Tongue (tissue), 2 donors: ENCODE results near the gene IGF2BP2. TPM values are rescaled to one million over a fixed set of nuclear protein-coding genes. Genes with fewer than 3 reads are reported as not detected.
"Not testable (repeated sequence)": the region's sequence is repeated elsewhere in the genome, so short reads cannot be mapped to it uniquely, and the experiment has no call there.

Source experiments
- DNase-seq: peaks from one replicate; pipeline ENCODE4 v3.0.0-alpha.2; 2015
- total RNA-seq: library from RNA; depleted of rRNA; stranded (reverse); fragments of >200 nt; gene quantifications from one replicate; pipeline ENCODE4 v1.2.3, GENCODE V29; 2014

The IGF2BP2 gene
- total RNA-seq, 1 donor from 2014 or later = 41.4 TPM

DNA sequence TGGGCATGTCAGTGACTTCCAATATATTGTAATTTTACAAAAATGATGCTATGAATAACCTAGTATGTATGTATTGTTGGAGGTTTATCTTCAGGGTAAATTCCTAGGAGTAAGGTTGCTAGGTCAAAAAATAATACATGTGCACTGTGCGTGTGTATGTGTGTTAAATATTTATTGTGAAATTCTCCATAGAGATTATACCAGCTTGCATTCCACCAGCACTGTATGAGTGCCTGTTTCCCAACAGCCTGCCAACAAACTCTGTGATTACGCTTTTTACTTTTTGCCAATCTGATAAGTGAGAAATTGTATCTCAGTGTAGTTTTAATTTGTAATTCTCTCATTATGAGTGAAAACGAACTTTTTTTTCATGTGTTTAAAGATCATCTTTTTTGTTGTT lies 12.6 kb upstream of the IGF2BP2 start:
- DNase-seq = no peak

DNA sequence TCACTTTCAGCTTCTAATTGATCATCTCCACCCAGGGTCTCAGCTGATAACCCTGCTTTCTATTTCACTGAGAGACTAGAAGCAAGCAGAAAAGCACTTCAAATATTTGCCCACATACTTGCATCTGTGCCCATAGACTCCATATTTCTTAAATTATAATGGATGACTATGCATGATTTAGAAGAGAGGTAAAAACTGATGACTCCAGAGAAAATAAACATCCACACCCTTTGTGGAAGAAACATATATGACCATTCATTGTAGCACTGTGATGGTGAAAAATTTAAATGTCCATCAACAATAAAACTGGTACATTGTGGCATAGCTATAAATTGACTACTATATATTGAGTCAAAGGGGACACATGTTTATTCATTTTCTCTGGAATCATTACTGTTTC lies 7.1 kb upstream of the IGF2BP2 start:
- DNase-seq = no peak

GRCh38 chr3:185831195-185831594 lies 6.4 kb upstream of the IGF2BP2 start:
- DNase-seq = no peak

- no peak for DNase-seq
These were observed 5.4 kb upstream of the IGF2BP2 start for GRCh38 chr3:185830018-185830797.

DNA sequence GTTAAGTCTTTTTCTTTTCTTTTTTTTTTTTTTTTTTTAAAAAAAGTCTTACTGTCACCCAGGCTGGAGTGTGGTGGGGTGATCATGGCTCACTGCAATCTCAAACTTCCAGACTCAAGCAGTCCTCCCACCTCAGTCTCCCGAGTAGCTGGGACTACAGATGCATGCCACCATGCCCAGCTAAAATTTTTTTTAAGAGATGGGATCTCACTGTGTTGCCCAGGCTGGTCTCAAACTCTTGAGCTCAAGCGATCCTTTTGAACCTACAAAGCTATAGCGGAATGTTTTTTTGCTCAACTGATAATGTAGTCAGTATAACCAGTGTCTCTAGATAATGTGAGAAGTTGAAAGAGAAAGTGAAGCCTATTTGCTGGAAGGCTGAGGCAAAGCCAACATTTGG lies 3.9 kb upstream of the IGF2BP2 start:
- DNase-seq = no peak

GRCh38 chr3:185827595-185828344 lies 2.9 kb upstream of the IGF2BP2 start:
- DNase-seq = no peak

GRCh38 chr3:185825639-185826481 lies 1.0 kb upstream of the IGF2BP2 start:
- DNase-seq = peak; percentile 64

DNA sequence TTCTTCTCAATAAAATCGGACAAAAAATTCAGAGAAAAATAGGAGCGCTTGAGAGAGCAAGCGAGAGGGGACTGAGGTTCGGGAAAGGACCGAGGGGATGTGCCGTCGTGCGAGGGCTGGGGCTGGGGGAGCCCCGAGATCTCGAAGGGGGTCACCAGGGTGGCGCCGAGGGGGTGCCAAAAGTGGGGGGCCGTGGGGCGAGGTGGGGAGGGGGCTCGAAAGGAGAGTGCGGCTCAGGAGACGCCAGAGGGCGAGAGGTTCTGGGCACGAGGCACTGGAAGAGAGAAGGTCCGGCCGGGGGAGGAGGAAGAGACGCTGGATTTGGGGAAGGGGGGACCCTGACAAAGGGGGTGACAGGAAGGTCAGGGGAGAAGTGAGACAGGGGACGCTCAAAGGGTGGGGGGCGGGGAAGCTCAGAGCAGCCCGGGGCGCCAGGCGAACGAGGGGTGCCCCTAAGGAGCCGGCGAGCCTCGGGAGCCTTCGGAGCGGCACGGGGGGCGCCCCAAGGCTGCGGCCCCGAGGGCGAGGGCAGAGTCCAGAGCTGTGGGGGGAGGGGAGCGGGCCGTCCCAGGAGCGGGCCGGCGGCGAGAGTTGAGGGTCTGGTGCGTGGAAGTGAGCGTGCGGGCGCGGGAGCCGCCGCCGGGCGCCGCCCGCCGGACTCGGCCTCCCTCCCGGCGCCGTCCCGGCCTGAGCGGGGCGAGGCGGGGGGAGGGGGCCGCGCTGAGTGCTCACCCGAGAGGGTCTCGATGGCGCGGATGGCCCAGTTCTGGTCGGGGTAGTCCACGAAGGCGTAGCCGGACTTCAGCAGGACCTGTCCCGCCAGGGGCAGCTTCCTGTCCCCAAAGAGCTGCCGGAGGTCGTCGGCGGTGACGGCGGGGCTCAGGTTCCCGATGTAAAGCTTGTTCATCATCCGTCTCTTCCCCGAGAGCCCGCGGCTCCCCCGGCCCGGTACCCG lies 514 bp downstream of the IGF2BP2 start:
- peak; percentile 44 for DNase-seq

DNA sequence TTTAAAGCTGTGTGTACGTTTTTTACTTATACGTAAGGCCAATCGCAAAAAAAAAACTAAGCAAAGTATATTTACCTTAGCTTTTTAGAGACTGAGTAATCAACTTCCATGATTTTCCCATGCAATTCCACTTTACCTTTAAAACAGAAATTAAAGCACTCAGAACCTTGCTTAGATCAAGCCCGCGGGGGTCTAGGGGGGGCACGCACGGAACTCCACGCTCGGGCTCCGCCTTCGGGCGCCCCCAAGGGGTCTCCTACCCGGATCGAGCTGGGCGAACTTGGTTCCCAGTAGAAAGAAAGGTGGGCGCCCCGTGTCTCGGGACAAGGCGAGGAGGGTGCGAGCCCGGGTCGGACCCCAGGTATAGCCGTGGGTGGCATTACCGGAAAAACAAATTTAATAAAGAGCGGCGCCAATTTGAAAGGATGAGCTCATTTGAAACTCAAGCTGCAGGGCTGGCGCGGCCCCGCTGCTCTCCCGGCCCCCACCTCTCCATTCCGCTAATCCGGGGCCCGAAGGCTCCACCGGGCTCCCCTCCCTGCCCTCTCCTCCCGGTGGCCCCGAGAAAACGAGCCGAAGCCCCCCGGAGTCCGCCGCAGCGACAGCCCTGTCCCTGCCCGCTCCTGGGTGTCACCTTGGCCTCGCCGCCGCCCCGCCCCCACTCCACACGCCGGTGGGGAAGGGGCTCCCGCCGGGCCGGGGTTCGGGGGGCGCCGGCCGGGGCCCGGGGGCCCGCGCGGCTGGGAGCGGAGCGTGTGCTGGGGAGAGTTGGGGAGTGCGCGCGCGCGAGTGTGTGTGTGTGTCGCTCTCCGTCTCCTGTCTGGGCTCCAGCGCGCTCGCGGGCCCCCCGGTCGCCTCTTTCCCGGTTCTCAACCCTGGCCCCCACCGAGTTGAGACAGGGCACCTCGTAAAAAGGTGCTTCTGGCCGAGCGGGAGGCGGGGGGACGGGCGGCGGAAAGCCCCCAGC lies 1.5 kb downstream of the IGF2BP2 start:
- peak; percentile 80 for DNase-seq

DNA sequence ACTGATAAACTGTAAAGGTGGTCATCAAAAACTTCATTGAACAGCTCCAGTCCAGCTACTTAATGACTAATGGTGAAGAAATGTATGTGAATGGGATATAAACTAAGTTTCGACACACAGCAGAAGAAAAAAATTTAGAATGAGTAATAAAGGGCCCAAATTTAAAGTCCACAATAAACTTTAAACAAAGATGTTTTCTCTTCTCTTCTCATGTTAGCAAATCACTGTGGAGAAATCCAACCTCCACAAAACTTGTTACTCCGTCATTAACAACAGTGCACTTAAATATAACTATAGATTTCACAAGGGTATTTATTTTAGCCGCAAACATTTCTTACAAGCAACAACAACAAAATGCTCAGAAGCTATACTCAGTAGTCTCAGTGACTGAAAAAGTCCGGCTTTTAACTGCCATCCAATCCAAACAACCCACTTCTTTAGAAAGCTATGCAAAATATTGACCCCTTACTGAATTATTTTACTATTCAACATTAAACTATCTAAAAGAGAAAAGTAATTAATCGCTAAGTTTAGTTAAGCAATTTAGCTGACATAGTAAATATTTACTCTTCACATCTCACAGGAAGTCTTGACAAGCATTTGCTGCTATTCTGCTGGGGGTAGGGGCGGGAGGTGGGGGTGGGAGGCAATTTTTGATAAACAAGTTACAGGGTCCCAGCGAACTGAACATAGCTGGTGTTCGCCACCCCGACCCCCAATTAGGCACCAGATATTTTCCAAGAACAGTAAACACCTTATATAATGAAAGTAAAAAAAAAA lies 2.4 kb downstream of the IGF2BP2 start:
- DNase-seq = no peak

DNA sequence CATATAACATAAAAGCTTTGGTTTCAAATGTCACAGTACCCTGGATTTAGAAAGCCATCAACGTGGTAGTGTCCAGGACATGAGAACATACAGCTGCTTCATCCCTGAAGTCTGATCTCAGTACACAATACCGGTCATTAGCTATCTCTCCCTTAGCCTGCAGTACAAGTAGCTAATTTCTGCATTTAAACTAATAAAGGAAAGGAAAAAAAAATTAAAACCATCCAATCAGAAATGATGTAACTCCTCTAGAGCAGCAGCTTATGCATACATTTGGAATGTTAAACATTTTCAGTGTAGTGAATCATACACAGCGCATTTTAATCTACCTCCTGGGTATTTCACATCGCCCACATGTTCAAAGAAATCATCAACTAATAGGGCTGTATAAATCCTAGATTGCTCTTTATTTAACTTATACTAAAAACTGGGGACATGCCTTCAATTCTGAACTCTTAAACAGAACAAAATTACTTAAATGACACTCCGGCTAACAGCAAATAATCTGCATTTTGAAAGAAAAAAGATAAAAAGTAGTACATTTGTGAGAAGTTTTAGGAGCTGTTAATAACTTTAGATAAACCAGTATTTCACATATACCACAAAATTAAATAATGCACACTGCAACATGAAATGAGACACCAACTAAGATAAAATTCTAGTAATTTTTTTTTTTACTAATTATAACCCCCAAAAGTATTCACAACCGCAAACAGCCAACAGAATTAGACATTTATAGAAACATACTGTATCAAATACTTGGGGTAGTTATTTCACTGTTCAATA lies 3.7 kb downstream of the IGF2BP2 start:
- peak; percentile 69 for DNase-seq

DNA sequence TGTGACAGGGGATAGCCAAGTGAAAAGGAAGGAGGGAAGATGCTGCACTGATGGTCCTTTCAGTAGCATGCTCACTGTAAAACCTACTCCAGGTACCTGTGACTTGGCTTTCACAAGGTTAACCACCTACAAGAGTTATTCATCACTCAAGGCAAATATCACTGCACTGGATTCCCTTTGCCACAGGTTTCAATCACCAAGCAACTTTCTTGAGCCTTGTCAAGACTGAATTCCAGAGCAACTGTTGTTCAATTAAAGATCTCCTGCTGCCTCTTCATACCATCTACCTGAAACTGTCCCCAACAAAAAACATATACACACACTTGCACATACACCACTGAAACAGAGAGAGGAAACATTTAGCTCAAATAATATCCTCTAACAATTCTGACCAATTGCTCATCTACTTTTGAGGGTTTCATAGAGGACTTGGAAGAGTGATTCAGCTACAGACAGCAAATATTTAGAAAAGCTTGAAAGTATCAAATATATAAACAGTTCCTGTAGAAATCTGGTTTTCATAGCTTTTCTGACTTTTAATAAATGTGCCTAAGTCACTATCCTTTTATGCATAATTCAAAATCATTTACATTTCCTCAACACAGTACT lies 6.5 kb downstream of the IGF2BP2 start:
- DNase-seq = no peak

DNA sequence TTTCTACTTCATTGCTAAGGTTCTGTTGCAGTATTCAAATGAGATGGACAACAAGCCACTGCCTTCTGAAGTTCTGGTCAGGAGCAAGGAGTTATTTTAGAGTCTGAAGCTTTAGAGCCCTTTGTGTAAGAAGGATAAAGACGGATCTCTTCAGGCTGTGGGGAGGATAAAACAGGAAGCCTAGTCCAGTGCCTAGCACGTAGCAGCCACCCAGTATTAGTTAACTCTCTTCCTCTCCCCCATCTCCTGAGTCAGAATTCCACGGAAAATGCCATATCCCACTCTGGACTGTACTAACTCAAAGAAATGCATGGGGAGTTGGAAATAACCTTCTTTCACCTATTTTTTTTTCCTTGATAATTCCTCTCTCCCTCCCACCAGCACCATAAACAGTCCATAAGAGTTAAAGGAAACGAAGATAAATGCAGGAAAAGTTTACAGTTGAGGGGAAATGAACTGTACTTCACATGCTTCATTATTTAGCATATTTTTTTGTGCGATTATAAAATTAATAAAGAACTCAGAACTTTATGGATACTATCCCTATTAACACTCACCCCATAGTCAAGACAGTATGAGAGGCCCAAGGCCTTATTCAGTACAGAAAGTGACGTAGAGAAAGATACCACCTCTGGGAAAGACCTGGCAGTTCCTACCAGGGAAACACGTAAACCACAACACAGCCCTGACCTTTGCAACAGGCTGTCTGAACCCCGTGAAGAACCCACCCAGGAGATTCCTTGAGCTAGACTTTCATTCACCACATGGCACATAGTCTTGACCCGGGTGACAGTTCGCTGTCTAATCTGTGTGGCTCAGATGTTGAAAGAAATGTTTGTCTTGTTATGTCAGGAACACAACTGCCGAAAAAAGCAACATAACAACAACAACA lies 9.2 kb downstream of the IGF2BP2 start:
- DNase-seq = no peak

- no peak for DNase-seq
These were observed 11.1 kb downstream of the IGF2BP2 start for GRCh38 chr3:185813691-185814215.

DNA sequence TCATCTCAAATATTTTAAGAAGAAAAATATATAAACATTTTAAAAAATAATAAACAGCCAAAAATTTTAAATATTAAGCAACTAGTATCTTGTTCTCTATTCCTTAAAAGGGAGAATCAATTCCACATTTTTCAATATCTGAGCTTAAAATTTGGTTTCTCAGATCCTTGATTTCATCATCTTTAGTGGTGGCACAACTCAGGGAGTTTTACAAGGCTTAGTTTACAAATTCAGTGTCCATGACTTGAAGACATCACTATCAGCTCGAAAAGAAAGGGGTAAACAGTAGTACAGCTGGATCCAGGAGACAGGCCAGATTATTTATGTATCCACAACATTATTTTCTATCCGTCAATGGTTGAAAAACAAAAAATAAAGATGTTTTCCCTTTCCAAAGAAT lies 11.6 kb downstream of the IGF2BP2 start:
- DNase-seq = no peak

- DNase-seq = no peak
These were observed 17.3 kb downstream of the IGF2BP2 start for GRCh38 chr3:185807445-185808068.

DNA sequence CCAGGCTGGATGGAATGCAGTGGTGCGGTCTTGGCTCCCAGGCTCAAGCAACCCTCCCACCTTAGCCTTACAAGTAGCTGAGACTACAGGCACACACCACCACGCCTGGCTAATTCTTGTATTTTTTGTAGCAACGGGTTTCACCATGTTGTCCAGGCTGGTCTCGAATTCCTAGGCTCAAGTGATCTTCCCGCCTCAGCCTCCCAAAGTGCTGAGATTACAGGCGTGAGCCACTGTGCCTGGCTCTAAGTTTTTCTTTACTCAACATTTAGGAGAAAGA lies 26.1 kb downstream of the IGF2BP2 start:
- DNase-seq = not testable (repeated sequence)
